ENCODE data around the gene KLRC1. TPM values are rescaled to one million over a fixed set of nuclear protein-coding genes. Genes with fewer than 3 reads are reported as not detected.

The KLRC1 gene
- total and polyA plus RNA-seq, 10 of the 15 experiments (the other 5 are each of a cell fraction or from before 2014, with no cell fraction given): 0.04 to 0.60 (median 0.23) TPM; not detected in 1

- TF ChIP-seq POU2F2 (IDR thresholded peaks at IDR 0.05; ENCODE audit: borderline replicate concordance, low read depth, low read length): no peak
Observed at GRCh38 chr12:10453156-10453555, at the start of gene KLRC1 (continued).

- POLR2A ChIA-PET: no interaction called here
- WGBS (ENCODE audit: insufficient coverage, insufficient replicate concordance, low lambda C conversion rate, missing lambda C conversion rate): 16% methylated on average over 3 of the region's 3 CpGs
- intact Hi-C loops (cut with micrococcal nuclease; ENCODE audit: unreplicated experiment): loop anchor here (5.0 kb wide), 1 partner anchor 259 kb away; no protein-coding TSS in a partner anchor
- TF ChIP-seq ZNF622 (IDR thresholded peaks at IDR 0.05) (no peak), SMC3 (IDR thresholded peaks at IDR 0.05; ENCODE audit: borderline replicate concordance, low read length) (peak; percentile 48; the same call in 1 of the 2 replicates), PBX3 (IDR thresholded peaks at IDR 0.05; ENCODE audit: insufficient replicate concordance, low read depth, low read length) (no peak), EED (IDR thresholded peaks at IDR 0.05; ENCODE audit: low read depth) (no peak), RAD21 (IDR thresholded peaks at IDR 0.05; ENCODE audit: insufficient read depth, low read depth, low read length) (peak; percentile 64), CHD1 (IDR thresholded peaks at IDR 0.05; ENCODE audit: low read depth, low read length) (no peak), ZNF592 (IDR thresholded peaks at IDR 0.05) (no peak), SUPT20H (IDR thresholded peaks at IDR 0.05; ENCODE audit: borderline replicate concordance, control insufficient read depth, low read depth, low read length) (no peak), USF1 (IDR thresholded peaks at IDR 0.05; ENCODE audit: borderline replicate concordance, extremely low read length, insufficient read depth, low read depth, low read length) (no peak), SMARCA5 (IDR thresholded peaks at IDR 0.05) (no peak), RFX5 (IDR thresholded peaks at IDR 0.05; ENCODE audit: low read depth, low read length) (no peak), ASH2L (IDR thresholded peaks at IDR 0.05; ENCODE audit: borderline replicate concordance, low read depth) (no peak), JUND (IDR thresholded peaks at IDR 0.05; ENCODE audit: low read depth, low read length) (no peak)
Observed at GRCh38 chr12:10501030-10501429, 47.9 kb upstream of the KLRC1 start.

More at GRCh38 chr12:10501030-10501429, 47.9 kb upstream of the KLRC1 start:
- Histone ChIP-seq H3K9ac (ENCODE audit: control insufficient read depth, insufficient read depth, low read length) (no peak overlapping the region), H3K4me1 (ENCODE audit: control insufficient read depth, insufficient read depth, low read length) (no peaks in the 10 kb centered on the region), H3K27ac (ENCODE audit: control insufficient read depth, insufficient read depth) (no peak overlapping the region), H3K36me3 (ENCODE audit: control insufficient read depth in 2 of 2, insufficient read depth in 2 of 2, low read length in 1 of 2) (no peaks in the 10 kb centered on the region), H3K4me2 (ENCODE audit: control insufficient read depth, insufficient read depth) (no peak overlapping the region), H3K4me3 (no peak overlapping the region), H3K27me3 (replicated peaks in 1 of 2; ENCODE audit: control insufficient read depth in 2 of 2, insufficient read depth in 2 of 2, low read length in 1 of 2) (no peaks in the 10 kb centered on the region), H3K79me2 (ENCODE audit: control insufficient read depth, insufficient read depth, low read length) (no peaks in the 10 kb centered on the region), H2AFZ (ENCODE audit: control insufficient read depth, low read depth, low read length) (peak overlapping the region; percentile 37), H4K20me1 (ENCODE audit: control insufficient read depth, insufficient read depth) (no peaks in the 10 kb centered on the region), H3K9me3 (replicated peaks; ENCODE audit: control insufficient read depth, insufficient read depth, low read length) (no peaks in the 10 kb centered on the region; the same call in 1 of the 3 replicates)
- DNase-seq (ENCODE audit: low read depth, low spot score) (no peak), FAIRE-seq (no peak), ATAC-seq (no peak)
- CTCF ChIA-PET: interaction anchor here (0.9 kb wide), 1 partner anchor 170 kb away, joined by 4 read pairs; no protein-coding TSS in a partner anchor
- in situ Hi-C loops (cut with MboI): no loop called here
- BruUV-seq (replicated peaks): no TSS peak
- RAD21 ChIA-PET (ENCODE audit: unreplicated experiment): interaction anchor here (2.2 kb wide), 1 partner anchor 134 kb away, joined by 7 read pairs; no protein-coding TSS in a partner anchor
- SMC1A ChIA-PET (ENCODE audit: uncharacterized antibody, unreplicated experiment): interaction anchor here (0.9 to 2.4 kb wide), 4 partner anchors 135 to 348 kb away, joined by 3 to 9 read pairs (median 5); no protein-coding TSS in a partner anchor
